MM.1S (cell line): Measurements from ENCODE around the gene BTRC.

Experiments used
- DNase-seq: peaks from one replicate; pipeline ENCODE4 v3.0.0-alpha.2; 2015
- H2AFZ ChIP-seq: fragments of 300-600 bp; sonication (generic); 2 replicates; pipeline ENCODE4 v1.6.0; 2016; ENCODE audit warnings: antibody characterized with exemption, low read length
- H3F3A ChIP-seq: fragments of 300-600 bp; sonication (generic); 2 replicates; pipeline ENCODE4 v1.6.1; 2016; ENCODE audit warnings: mild to moderate bottlenecking, antibody characterized with exemption, low read length, moderate library complexity, mixed read lengths; ENCODE audit not compliant: insufficient read depth
- H3K27ac ChIP-seq: fragments of 300-600 bp; sonication (generic); 2 replicates; pipeline ENCODE4 v1.5.1; 2016; ENCODE audit warnings: mild to moderate bottlenecking, low read length
- H3K27me3 ChIP-seq: fragments of 300-600 bp; sonication (generic); replicated peaks from 2 replicates; pipeline ENCODE4 v1.6.0; 2016; ENCODE audit warnings: low read length; ENCODE audit not compliant: insufficient read depth
- H3K36me3 ChIP-seq: fragments of 300-600 bp; sonication (generic); replicated peaks from 2 replicates; pipeline ENCODE4 v1.6.1; 2016; ENCODE audit warnings: mild to moderate bottlenecking, low read length, mixed read lengths; ENCODE audit not compliant: insufficient read depth
- H3K4me1 ChIP-seq: fragments of 300-600 bp; sonication (generic); 2 replicates; pipeline ENCODE4 v1.6.1; 2016; ENCODE audit warnings: low read length, mixed read lengths
- H3K4me2 ChIP-seq: fragments of 300-600 bp; sonication (generic); 2 replicates; pipeline ENCODE4 v1.6.0; 2016; ENCODE audit warnings: low read depth, low read length
- H3K4me3 ChIP-seq: fragments of 300-600 bp; sonication (generic); 2 replicates; pipeline ENCODE4 v1.5.1; 2016; ENCODE audit warnings: low read length, mixed read lengths
- H3K79me2 ChIP-seq: fragments of 300-600 bp; sonication (generic); 2 replicates; pipeline ENCODE4 v1.6.1; 2016; ENCODE audit warnings: mixed run types, low read length, mixed read lengths
- H3K9ac ChIP-seq: fragments of 300-600 bp; sonication (generic); 2 replicates; pipeline ENCODE4 v1.6.1; 2016; ENCODE audit warnings: low read length, mixed read lengths
- H3K9me2 ChIP-seq: fragments of 300-600 bp; sonication (generic); replicated peaks from 2 replicates; pipeline ENCODE4 v1.6.1; 2016; ENCODE audit warnings: mild to moderate bottlenecking, low read length, mixed read lengths; ENCODE audit not compliant: insufficient read depth
- H3K9me3 ChIP-seq: fragments of 300-600 bp; sonication (generic); replicated peaks from 2 replicates; pipeline ENCODE4 v1.6.1; 2016; ENCODE audit warnings: mild to moderate bottlenecking, low read length, mixed read lengths; ENCODE audit not compliant: insufficient read depth
- H4K20me1 ChIP-seq: fragments of 300-600 bp; sonication (generic); 2 replicates; pipeline ENCODE4 v1.6.1; 2016; ENCODE audit warnings: mild to moderate bottlenecking, low read length, moderate library complexity, mixed read lengths; ENCODE audit not compliant: insufficient read depth
- EZH2 ChIP-seq: fragments of 300-600 bp; sonication (generic); optimal IDR thresholded peaks from 2 replicates; pipeline ENCODE3; 2017; ENCODE audit warnings: low read depth, mild to moderate bottlenecking, antibody characterized with exemption, low read length, mixed read lengths
- EZH2phosphoT487 ChIP-seq: fragments of 300-600 bp; sonication (generic); IDR thresholded peaks from 2 replicates; pipeline ENCODE4 v1.6.1; 2018; ENCODE audit warnings: antibody characterized with exemption, low read length
- TF ChIP-seq, protein P1 (sequence below): fragments of 300-600 bp; sonication (generic); IDR thresholded peaks from 2 replicates; pipeline ENCODE4 v1.5.1; 2016; ENCODE audit warnings: antibody characterized with exemption, low read length, mixed read lengths

BTRC gene

DNA sequence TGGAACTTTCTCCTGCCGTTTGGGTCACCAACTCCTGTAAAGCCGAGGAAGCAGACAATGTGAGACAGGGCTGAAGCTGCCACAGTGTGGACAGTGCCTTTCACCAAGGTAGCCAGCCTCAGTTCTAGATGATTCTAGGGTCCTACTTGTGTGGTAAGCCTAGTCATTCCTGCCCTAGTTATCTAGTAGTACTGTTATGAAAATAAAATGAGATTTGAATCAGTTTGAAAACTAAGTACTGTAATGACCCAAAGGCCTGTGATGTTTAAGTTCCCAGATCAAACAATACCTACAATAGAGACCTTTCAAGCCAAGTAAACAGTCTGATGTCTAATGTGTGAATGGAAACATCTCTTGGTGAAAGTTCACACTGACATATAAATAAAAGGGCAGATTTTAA lies 197.0 kb downstream of the BTRC start:
- H3K9me3 ChIP-seq, result no peaks in the 10 kb centered on the region
- no peak overlapping the region for H3K9ac ChIP-seq
- H3K4me3 ChIP-seq, result no peak overlapping the region
- no peaks in the 10 kb centered on the region for H3K27me3 ChIP-seq
- DNase-seq, result no peak
- TF ChIP-seq, protein P1, sequence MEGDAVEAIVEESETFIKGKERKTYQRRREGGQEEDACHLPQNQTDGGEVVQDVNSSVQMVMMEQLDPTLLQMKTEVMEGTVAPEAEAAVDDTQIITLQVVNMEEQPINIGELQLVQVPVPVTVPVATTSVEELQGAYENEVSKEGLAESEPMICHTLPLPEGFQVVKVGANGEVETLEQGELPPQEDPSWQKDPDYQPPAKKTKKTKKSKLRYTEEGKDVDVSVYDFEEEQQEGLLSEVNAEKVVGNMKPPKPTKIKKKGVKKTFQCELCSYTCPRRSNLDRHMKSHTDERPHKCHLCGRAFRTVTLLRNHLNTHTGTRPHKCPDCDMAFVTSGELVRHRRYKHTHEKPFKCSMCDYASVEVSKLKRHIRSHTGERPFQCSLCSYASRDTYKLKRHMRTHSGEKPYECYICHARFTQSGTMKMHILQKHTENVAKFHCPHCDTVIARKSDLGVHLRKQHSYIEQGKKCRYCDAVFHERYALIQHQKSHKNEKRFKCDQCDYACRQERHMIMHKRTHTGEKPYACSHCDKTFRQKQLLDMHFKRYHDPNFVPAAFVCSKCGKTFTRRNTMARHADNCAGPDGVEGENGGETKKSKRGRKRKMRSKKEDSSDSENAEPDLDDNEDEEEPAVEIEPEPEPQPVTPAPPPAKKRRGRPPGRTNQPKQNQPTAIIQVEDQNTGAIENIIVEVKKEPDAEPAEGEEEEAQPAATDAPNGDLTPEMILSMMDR, result no peak
- TF ChIP-seq EZH2phosphoT487 (no peak), EZH2 (no peak)
- no peaks in the 10 kb centered on the region for H3K36me3 ChIP-seq
- no peak overlapping the region for H2AFZ ChIP-seq
- H3K4me2 ChIP-seq, result no peak overlapping the region
- no peaks in the 10 kb centered on the region for H3F3A ChIP-seq
- H3K9me2 ChIP-seq, result no peaks in the 10 kb centered on the region
- H3K79me2 ChIP-seq, result no peaks in the 10 kb centered on the region
- H4K20me1 ChIP-seq, result no peaks in the 10 kb centered on the region
- no peak overlapping the region for H3K27ac ChIP-seq
- no peaks in the 10 kb centered on the region for H3K4me1 ChIP-seq

DNA sequence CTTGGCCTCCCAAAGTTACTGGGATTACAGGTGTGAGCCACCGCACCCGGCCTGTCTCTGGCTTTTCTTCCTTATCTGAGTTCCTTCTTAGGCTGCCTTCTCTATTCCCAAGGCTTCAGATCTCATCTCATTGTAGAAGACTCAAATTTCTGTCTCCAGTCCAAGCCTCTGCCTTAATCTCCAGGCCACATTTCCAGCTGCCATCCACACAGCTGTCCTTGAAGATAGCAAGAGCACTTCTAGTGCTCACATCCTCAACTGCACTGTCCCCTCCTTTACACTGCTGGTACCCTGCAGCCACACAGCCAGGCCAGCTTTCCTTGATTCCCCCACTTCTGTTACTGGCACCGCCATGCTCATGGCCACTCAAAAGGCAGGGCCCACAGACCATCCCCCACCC lies 198.5 kb downstream of the BTRC start:
- Histone ChIP-seq H3K27me3 (no peaks in the 10 kb centered on the region), H3F3A (no peaks in the 10 kb centered on the region), H3K79me2 (no peaks in the 10 kb centered on the region), H3K9me3 (no peaks in the 10 kb centered on the region), H3K27ac (no peak overlapping the region), H3K4me3 (no peak overlapping the region), H4K20me1 (no peaks in the 10 kb centered on the region), H3K4me2 (no peak overlapping the region), H3K9me2 (no peaks in the 10 kb centered on the region), H3K4me1 (no peaks in the 10 kb centered on the region), H3K9ac (no peak overlapping the region), H2AFZ (no peak overlapping the region), H3K36me3 (no peaks in the 10 kb centered on the region)
- DNase-seq, result no peak
- TF ChIP-seq, protein P1, result no peak
- no peak for TF ChIP-seq EZH2
- TF ChIP-seq EZH2phosphoT487, result no peak

DNA sequence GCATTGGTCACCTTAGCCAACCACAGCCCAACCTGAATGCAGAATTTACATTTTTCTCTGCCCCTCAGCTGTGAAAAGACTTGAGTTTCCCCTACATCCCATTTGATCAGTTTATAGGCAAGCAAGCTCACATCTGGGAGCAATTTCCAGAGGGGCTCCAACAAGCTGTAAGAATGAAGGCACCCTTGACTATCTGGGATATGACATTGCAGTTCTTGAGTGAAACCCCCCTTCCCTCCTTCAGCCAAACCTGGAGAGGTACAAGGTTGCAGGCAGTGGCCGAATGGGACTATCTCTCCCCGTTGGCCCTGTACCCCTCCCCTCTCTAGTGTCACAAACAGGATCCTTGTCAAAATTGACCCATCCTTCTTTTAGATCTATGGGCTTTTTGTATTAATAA lies 203.6 kb downstream of the BTRC start:
- H3K27ac ChIP-seq, result no peak overlapping the region
- no peaks in the 10 kb centered on the region for H4K20me1 ChIP-seq
- no peak overlapping the region for H3K4me3 ChIP-seq
- peaks cover 10% of the 10 kb centered on the region for H3K4me1 ChIP-seq
- no peaks in the 10 kb centered on the region for H3F3A ChIP-seq
- H3K36me3 ChIP-seq, result no peaks in the 10 kb centered on the region
- H3K9ac ChIP-seq, result no peak overlapping the region
- no peaks in the 10 kb centered on the region for H3K27me3 ChIP-seq
- H3K4me2 ChIP-seq, result no peak overlapping the region
- TF ChIP-seq EZH2phosphoT487, result no peak
- no peak for TF ChIP-seq EZH2
- TF ChIP-seq, protein P1, result no peak
- H3K79me2 ChIP-seq, result no peaks in the 10 kb centered on the region
- H3K9me3 ChIP-seq, result no peaks in the 10 kb centered on the region
- no peak overlapping the region for H2AFZ ChIP-seq
- DNase-seq, result no peak
- no peaks in the 10 kb centered on the region for H3K9me2 ChIP-seq
